Measurements from ENCODE around the gene NEURL2.

DNA sequence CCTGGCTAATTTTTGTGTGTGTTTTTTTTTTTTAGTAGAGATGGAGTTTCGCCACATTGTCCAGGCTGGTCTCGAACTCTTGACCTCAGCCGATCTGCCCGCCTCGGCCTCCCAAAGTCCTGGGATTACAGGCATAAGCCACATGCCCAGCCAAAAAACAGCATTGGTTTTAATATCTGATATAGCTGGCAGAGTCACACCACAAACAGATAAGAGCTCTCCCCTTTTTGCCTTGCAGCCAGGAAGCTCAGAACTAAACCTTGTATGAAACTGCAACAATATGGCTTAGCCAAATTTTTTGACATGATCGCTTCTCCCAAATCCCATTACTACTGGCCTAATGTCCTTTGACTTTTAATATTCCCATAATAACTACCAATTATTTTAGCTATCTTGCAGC is 38.7 kb downstream of the NEURL2 start:
- TF ChIP-seq POLR2AphosphoS5 (IDR thresholded peaks at IDR 0.05) (no peak), CTCF (IDR thresholded peaks at IDR 0.05) (no peak), POLR2A (IDR thresholded peaks at IDR 0.05) (no peak)
